ENCODE measurements around the gene UNC79. TPM values are rescaled to one million over a fixed set of nuclear protein-coding genes. Genes with fewer than 3 reads are reported as not detected.

UNC79 gene
- total RNA-seq = under 0.01 TPM in 1 of 2 replicates, not detected in the other

DNA sequence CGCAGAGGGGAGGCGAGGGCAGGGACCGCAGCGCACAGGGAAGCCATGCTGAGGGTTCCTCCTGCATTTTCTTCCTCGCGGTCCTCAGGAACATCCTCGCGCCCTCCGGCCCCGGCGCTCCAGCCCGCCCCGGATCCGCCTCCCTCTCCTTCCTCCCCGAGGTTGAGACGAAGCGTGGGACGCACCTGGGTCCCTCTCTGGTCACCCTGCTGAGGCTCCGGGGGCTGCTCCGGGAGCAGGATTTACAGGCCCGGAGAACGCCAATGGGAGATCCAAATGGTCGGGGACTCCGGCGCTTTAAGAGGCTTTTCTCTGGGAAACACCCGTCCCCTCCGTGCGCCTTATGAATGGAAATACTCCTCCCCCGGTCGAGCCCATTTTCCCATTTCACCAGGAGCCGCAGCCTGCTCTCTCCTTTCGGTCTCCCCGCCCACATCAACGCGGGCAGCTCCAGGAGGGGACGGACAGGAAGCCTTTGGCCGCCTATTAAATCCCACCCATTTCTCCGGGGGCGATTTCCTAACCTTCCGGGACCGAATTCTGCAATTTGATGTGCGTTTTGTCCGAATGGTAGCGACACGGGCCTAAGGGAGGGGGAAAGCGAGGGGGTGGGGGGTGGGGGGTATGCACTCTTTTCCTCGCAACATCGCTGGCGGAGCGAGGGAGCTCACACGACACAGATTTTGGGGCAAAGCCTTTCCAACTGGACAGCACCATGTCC lies at the start of gene UNC79:
Gene UNC79, plus strand, starts transcription at position 625 of the 721 bp plus-strand sequence. Its CDS starts 91 bp downstream, at position 716.

Small RNA genes within 50 kb of the gene (small RNA-seq; reads per million reads assigned to genes)
- gene RF00019 = not detected
- gene RF02271 = not detected
- not detected for gene RNU6-1258P

Other genes starting within 250 kb of the UNC79 start
- 16.7 and 17.5 TPM in 2 replicates for gene MOAP1, start 246.0 kb upstream of the UNC79 start, total RNA-seq
- 11.4 and 12.6 TPM in 2 replicates for gene LYSET, start 245.6 kb upstream of the UNC79 start, total RNA-seq
- gene GON7, start 223.9 kb upstream of the UNC79 start, total RNA-seq = 14.0 and 15.6 TPM in 2 replicates
- 25.8 and 33.1 TPM in 2 replicates for gene UBR7, start 223.7 kb upstream of the UNC79 start, total RNA-seq
- gene BTBD7, start 97.9 kb upstream of the UNC79 start, total RNA-seq = 37.2 and 41.7 TPM in 2 replicates
- gene COX8C, start 83.8 kb upstream of the UNC79 start, total RNA-seq = not detected in 2 replicates